Thyroid gland (tissue), 4 donors: ENCODE results near the gene KREMEN2.

Experiments
- POLR2A ChIP-seq, 2 donors: fragments of 450-650 bp; IDR thresholded peaks; one replicate each; pipeline ENCODE4 v1.6.1; 2017; ENCODE audit warnings: antibody characterized with exemption in 2 of 2, mild to moderate bottlenecking in 2 of 2, moderate library complexity in 1 of 2
- TF ChIP-seq, protein P1 (sequence below), 6 experiments: fragments of 200-600 bp in 3 of 6; fragments of 450-650 bp in 3 of 6; sonication (generic) in 3 of 6; IDR thresholded peaks; one replicate each; pipeline ENCODE4 v1.5.1; 2016 to 2019; ENCODE audit warnings: antibody characterized with exemption in 6 of 6, mild to moderate bottlenecking in 2 of 6, inconsistent platforms in 1 of 6, moderate library complexity in 1 of 6

DNA sequence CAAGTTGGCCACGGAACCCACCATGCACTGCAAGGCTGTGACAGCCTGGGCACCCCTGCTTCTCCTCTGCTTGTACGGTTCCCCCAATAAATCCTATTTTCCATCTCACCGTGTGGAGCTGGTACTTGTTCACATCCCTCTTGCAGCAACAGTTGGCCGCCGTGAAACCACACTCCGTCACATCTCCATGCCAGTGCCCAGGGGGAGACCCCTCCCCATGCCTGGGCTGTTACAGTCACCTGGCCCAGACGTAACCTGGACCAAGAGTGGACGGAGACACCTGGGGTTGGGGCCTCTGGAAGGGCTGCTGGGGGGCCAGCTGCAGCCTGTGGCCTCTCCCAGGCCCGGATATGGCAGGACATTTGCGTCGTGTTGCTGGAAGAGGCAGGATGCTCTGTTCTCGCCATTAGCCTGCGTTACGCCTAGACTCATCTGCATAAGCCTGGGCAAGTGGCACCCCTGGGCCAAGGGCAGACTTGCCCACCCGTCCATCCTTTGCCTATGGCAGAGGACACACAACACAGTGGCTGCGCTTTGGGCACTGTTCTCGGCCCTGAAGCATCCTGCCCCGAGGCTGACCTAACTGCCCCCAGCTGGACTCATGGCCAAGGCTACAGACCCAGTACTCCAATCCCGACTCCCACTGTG, 14.2 kb upstream of the KREMEN2 start:
- TF ChIP-seq, protein P1, sequence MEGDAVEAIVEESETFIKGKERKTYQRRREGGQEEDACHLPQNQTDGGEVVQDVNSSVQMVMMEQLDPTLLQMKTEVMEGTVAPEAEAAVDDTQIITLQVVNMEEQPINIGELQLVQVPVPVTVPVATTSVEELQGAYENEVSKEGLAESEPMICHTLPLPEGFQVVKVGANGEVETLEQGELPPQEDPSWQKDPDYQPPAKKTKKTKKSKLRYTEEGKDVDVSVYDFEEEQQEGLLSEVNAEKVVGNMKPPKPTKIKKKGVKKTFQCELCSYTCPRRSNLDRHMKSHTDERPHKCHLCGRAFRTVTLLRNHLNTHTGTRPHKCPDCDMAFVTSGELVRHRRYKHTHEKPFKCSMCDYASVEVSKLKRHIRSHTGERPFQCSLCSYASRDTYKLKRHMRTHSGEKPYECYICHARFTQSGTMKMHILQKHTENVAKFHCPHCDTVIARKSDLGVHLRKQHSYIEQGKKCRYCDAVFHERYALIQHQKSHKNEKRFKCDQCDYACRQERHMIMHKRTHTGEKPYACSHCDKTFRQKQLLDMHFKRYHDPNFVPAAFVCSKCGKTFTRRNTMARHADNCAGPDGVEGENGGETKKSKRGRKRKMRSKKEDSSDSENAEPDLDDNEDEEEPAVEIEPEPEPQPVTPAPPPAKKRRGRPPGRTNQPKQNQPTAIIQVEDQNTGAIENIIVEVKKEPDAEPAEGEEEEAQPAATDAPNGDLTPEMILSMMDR (IDR thresholded peaks at IDR 0.05) = no peak
- TF ChIP-seq POLR2A (IDR thresholded peaks at IDR 0.05) = no peak
